KMS-11 (cell line): ENCODE data around the gene SUN1.

Experiments
- H2AFZ ChIP-seq: fragments of 200-600 bp; sonication (generic); 2 replicates; pipeline ENCODE4 v1.6.1; 2016; ENCODE audit warnings: antibody characterized with exemption, mixed run types, low read depth
- H3K27ac ChIP-seq: fragments of 200-600 bp; sonication (generic); 2 replicates; pipeline ENCODE4 v1.6.1; 2016; ENCODE audit warnings: mild to moderate bottlenecking, mixed run types
- H3K27me3 ChIP-seq: fragments of 200-600 bp; sonication (generic); 2 replicates; pipeline ENCODE4 v1.6.1; 2017; ENCODE audit warnings: mild to moderate bottlenecking, low read depth, mixed run types, moderate library complexity; ENCODE audit not compliant: insufficient read depth
- H3K36me3 ChIP-seq: fragments of 200-600 bp; sonication (generic); 2 replicates; pipeline ENCODE4 v1.6.1; 2017; ENCODE audit warnings: mild to moderate bottlenecking, mixed run types; ENCODE audit not compliant: insufficient read depth
- H3K4me1 ChIP-seq: fragments of 200-600 bp; sonication (generic); 2 replicates; pipeline ENCODE4 v1.6.1; 2016; ENCODE audit warnings: mild to moderate bottlenecking, low read depth, mixed run types; ENCODE audit not compliant: poor library complexity, severe bottlenecking
- H3K4me2 ChIP-seq: fragments of 200-600 bp; sonication (generic); 2 replicates; pipeline ENCODE4 v1.7.0; 2016; ENCODE audit warnings: mild to moderate bottlenecking, mixed run types
- H3K4me3 ChIP-seq: fragments of 200-600 bp; sonication (generic); IDR thresholded peaks from 2 replicates; pipeline ENCODE4 v1.6.1; 2017; ENCODE audit warnings: low read depth, low read length, mixed read lengths; ENCODE audit not compliant: insufficient read depth
- H3K79me2 ChIP-seq: fragments of 200-600 bp; sonication (generic); 2 replicates; pipeline ENCODE4 v1.6.1; 2016; ENCODE audit warnings: low read depth, mixed run types; ENCODE audit not compliant: insufficient read depth
- H3K9ac ChIP-seq: fragments of 200-600 bp; sonication (generic); 2 replicates; pipeline ENCODE4 v1.6.1; 2016; ENCODE audit warnings: mild to moderate bottlenecking, mixed run types
- H4K20me1 ChIP-seq: fragments of 200-600 bp; sonication (generic); 2 replicates; pipeline ENCODE4 v1.6.1; 2016; ENCODE audit warnings: mild to moderate bottlenecking, mixed run types; ENCODE audit not compliant: insufficient read depth
- CTCF ChIP-seq: fragments of 200-600 bp; sonication (generic); conservative IDR thresholded peaks from 2 replicates; pipeline ENCODE4 v1.6.1; 2017; ENCODE audit warnings: low read depth, mild to moderate bottlenecking, antibody characterized with exemption, low read length, moderate library complexity, mixed read lengths

The SUN1 gene

GRCh38 chr7:859359-860030, 27.2 kb downstream of the SUN1 start:
- Histone ChIP-seq H3K4me3 (no peak overlapping the region), H4K20me1 (no peaks in the 10 kb centered on the region), H2AFZ (no peak overlapping the region), H3K4me1 (no peaks in the 10 kb centered on the region), H3K36me3 (no peaks in the 10 kb centered on the region), H3K27ac (no peak overlapping the region), H3K4me2 (no peak overlapping the region), H3K9ac (no peak overlapping the region), H3K79me2 (no peaks in the 10 kb centered on the region), H3K27me3 (no peaks in the 10 kb centered on the region)
- no peak for TF ChIP-seq CTCF

DNA sequence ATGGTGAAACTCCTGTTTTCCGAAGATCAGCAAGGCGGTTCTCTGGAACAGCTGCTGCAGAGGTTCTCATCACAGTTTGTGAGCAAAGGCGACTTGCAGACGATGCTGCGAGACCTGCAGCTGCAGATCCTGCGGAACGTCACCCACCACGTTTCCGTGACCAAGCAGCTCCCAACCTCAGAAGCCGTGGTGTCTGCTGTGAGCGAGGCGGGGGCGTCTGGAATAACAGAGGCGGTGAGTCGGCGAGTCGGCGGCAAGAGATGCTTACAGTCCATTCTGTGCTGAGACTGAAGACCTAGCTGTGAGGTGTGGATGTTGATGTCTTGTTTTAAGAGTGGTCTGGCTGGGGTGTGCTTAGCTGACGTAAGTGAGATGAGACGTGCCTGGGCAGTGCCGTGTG, 27.9 kb downstream of the SUN1 start:
- H3K27ac ChIP-seq = no peak overlapping the region
- TF ChIP-seq CTCF = no peak

DNA sequence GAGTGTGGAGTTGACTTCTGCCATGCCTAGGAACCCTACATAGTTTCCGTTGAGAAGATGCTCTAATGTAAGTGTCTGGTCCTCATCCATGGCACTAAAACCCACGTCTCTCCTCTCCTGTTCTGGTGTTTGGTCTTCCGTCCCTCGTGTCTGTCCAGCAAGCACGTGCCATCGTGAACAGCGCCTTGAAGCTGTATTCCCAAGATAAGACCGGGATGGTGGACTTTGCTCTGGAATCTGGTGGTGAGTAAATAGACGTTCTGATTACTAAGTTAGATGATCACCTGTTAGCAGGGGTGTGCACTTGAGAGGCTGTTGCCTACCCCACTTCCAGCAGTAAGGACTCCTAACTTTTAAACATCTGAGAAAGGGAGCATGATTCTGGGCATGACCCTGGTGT, 28.9 kb downstream of the SUN1 start:
- H4K20me1 ChIP-seq = no peaks in the 10 kb centered on the region
- H3K9ac ChIP-seq = no peak overlapping the region
- no peak overlapping the region for H2AFZ ChIP-seq
- H3K4me2 ChIP-seq = no peak overlapping the region
- H3K4me3 ChIP-seq = no peak overlapping the region
- H3K27me3 ChIP-seq = no peaks in the 10 kb centered on the region
- no peak overlapping the region for H3K27ac ChIP-seq
- H3K36me3 ChIP-seq = no peaks in the 10 kb centered on the region
- H3K4me1 ChIP-seq = no peaks in the 10 kb centered on the region
- no peak for TF ChIP-seq CTCF
- no peaks in the 10 kb centered on the region for H3K79me2 ChIP-seq

More for the DNA sequence above, 27.9 kb downstream of the SUN1 start:
- H3K36me3 ChIP-seq = no peaks in the 10 kb centered on the region
- no peak overlapping the region for H3K9ac ChIP-seq
- no peaks in the 10 kb centered on the region for H3K4me1 ChIP-seq
- no peaks in the 10 kb centered on the region for H3K79me2 ChIP-seq
- H3K4me2 ChIP-seq = no peak overlapping the region
- no peaks in the 10 kb centered on the region for H3K27me3 ChIP-seq
- no peak overlapping the region for H3K4me3 ChIP-seq
- no peak overlapping the region for H2AFZ ChIP-seq
- H4K20me1 ChIP-seq = no peaks in the 10 kb centered on the region

DNA sequence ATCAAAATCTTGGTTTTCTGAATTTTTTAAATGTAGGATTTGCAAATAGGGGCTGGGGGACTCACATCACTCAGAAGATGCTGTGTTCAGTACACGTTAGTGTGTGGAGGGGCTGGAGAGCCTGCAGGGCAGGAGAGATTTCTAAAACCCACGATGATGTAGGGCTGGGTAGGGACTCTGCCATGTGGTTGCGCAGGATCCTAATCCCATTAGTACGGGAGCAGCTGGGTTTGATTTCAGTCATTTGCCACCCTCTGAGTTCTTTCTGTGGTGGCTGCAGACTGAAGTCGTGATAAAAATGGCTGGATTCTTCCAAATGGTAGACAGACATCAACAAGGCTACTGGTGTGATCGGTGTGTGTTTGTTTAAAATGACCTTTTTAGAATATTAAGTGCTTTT, 29.9 kb downstream of the SUN1 start:
- Histone ChIP-seq H2AFZ (no peak overlapping the region), H3K4me3 (no peak overlapping the region), H3K27ac (no peak overlapping the region), H4K20me1 (no peaks in the 10 kb centered on the region), H3K4me2 (no peak overlapping the region), H3K4me1 (no peaks in the 10 kb centered on the region), H3K36me3 (no peaks in the 10 kb centered on the region), H3K79me2 (no peaks in the 10 kb centered on the region), H3K27me3 (no peaks in the 10 kb centered on the region), H3K9ac (no peak overlapping the region)
- no peak for TF ChIP-seq CTCF
